ENCODE data around the gene NETO2.

DNA sequence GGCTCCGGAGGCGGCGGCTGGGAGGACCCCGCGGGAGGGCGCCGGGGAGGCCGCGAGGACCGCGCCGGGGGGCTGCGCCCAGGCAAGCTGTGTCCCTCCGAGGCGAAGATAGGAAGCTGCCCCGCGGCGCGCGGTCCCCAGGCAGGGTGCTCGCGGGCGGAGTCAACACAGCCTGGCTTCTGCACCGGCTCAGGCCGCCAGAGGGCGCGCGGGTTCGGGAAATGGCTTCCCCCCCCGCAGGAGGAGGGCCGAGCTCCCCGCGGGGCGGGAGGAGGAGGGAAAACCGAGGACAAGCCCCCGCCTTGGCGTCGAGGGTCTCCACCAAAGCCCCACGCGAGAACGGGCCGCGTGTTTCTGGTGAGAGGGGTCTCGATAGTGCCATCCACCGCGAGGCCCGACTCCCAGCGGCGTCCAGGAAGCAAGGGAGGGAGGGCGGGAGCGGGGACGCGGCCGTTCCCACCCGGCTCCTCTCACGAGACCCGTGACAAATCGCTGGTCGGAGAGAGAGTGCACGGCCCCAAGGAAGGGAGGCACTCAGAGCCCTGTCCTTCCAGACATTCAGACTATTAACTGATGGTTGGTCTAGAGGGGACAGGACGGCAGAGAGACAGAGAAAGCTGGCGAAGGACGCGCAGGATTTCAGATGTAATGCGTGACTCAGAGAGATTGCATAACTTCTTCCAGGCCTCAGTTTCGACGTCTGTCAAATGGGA, 105.8 kb downstream of the NETO2 start:
- TF ChIP-seq, protein P1, sequence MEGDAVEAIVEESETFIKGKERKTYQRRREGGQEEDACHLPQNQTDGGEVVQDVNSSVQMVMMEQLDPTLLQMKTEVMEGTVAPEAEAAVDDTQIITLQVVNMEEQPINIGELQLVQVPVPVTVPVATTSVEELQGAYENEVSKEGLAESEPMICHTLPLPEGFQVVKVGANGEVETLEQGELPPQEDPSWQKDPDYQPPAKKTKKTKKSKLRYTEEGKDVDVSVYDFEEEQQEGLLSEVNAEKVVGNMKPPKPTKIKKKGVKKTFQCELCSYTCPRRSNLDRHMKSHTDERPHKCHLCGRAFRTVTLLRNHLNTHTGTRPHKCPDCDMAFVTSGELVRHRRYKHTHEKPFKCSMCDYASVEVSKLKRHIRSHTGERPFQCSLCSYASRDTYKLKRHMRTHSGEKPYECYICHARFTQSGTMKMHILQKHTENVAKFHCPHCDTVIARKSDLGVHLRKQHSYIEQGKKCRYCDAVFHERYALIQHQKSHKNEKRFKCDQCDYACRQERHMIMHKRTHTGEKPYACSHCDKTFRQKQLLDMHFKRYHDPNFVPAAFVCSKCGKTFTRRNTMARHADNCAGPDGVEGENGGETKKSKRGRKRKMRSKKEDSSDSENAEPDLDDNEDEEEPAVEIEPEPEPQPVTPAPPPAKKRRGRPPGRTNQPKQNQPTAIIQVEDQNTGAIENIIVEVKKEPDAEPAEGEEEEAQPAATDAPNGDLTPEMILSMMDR (IDR thresholded peaks at IDR 0.05) = peak; percentile 84 to 98 (median 97)
- no peak for TF ChIP-seq POLR2A (IDR thresholded peaks at IDR 0.05)

Data from upper lobe of left lung (tissue), 4 donors.